Right forelimb (tissue), 1 donor: ENCODE results near the gene NPY4R2.
"Not testable (repeated sequence)": the region's sequence is repeated elsewhere in the genome, so short reads cannot be mapped to it uniquely, and the experiment has no call there.

Source experiments
- DNase-seq: peaks from one replicate; pipeline ENCODE4 v3.0.0-alpha.2; 2018

NPY4R2 gene

GRCh38 chr10:47933462-47933861 lies 15.0 kb downstream of the NPY4R2 start:
- not testable (repeated sequence) for DNase-seq

GRCh38 chr10:47936772-47937228 lies 18.3 kb downstream of the NPY4R2 start:
- DNase-seq = not testable (repeated sequence)

GRCh38 chr10:47937634-47938033 lies 19.2 kb downstream of the NPY4R2 start:
- DNase-seq = not testable (repeated sequence)

- DNase-seq = not testable (repeated sequence)
Observed at GRCh38 chr10:47940821-47941220, 22.4 kb downstream of the NPY4R2 start.

GRCh38 chr10:47941379-47941778 lies 22.9 kb downstream of the NPY4R2 start:
- DNase-seq = not testable (repeated sequence)

GRCh38 chr10:47942351-47943019 lies 24.0 kb downstream of the NPY4R2 start:
- not testable (repeated sequence) for DNase-seq

GRCh38 chr10:47943328-47943727 lies 24.9 kb downstream of the NPY4R2 start:
- DNase-seq = not testable (repeated sequence)

- not testable (repeated sequence) for DNase-seq
Observed at GRCh38 chr10:47947424-47947823, 29.0 kb downstream of the NPY4R2 start.

- DNase-seq = not testable (repeated sequence)
Observed at GRCh38 chr10:47957158-47957557, 38.7 kb downstream of the NPY4R2 start.

- not testable (repeated sequence) for DNase-seq
Observed at GRCh38 chr10:47959677-47960076, 41.2 kb downstream of the NPY4R2 start.

- not testable (repeated sequence) for DNase-seq
Observed at GRCh38 chr10:47960699-47961098, 42.2 kb downstream of the NPY4R2 start.

GRCh38 chr10:47962785-47963184 lies 44.3 kb downstream of the NPY4R2 start:
- DNase-seq = not testable (repeated sequence)

GRCh38 chr10:47964280-47965063 lies 46.0 kb downstream of the NPY4R2 start:
- DNase-seq = not testable (repeated sequence)

GRCh38 chr10:47968988-47969387 lies 50.5 kb downstream of the NPY4R2 start:
- not testable (repeated sequence) for DNase-seq

GRCh38 chr10:47970047-47970446 lies 51.6 kb downstream of the NPY4R2 start:
- DNase-seq = peak; percentile 15

- not testable (repeated sequence) for DNase-seq
Observed at GRCh38 chr10:47971598-47971997, 53.1 kb downstream of the NPY4R2 start.

- not testable (repeated sequence) for DNase-seq
Observed at GRCh38 chr10:47972077-47972476, 53.6 kb downstream of the NPY4R2 start.
